Measurements from ENCODE around the gene WNT9B. TPM values are rescaled to one million over a fixed set of nuclear protein-coding genes. Genes with fewer than 3 reads are reported as not detected.

The WNT9B gene
- total and polyA plus RNA-seq, 8 donors: 0.12 to 0.32 (median 0.28) TPM; not detected in 3

DNA sequence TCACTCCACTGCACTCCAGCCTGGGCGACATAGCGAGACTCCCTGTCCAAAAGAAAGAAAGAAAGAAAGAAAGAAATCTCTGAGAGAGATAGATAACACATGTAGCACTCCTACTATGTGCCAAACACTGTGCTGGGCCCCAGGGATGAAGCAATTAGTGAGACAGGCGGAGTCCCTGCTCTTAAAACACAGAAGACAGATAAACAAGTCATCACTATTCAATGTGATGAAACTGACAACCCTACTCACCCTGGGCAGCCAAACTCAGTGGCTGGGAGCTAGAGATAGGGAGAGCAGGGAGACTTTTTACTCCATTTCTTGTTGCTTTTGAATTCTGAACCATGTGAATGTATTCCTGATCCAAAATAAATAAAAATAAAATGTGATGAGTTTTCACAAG lies 36.3 kb downstream of the WNT9B start:
- FAIRE-seq (no peak), ATAC-seq (no peak), DNase-seq (no peak)
- 88 to 93% methylated on average over 3 of the region's 3 CpGs for WGBS, 2 donors
- Histone ChIP-seq H3K4me1 (no peaks in the 10 kb centered on the region), H3K9me3 (no peaks in the 10 kb centered on the region), H3K36me3 (no peaks in the 10 kb centered on the region), H3K27me3 (no peaks in the 10 kb centered on the region), H3K4me3 (no peak overlapping the region), H3K27ac (no peak overlapping the region)
- intact Hi-C loops (cut with DNase I): no loop called here
- TF ChIP-seq, protein P1, sequence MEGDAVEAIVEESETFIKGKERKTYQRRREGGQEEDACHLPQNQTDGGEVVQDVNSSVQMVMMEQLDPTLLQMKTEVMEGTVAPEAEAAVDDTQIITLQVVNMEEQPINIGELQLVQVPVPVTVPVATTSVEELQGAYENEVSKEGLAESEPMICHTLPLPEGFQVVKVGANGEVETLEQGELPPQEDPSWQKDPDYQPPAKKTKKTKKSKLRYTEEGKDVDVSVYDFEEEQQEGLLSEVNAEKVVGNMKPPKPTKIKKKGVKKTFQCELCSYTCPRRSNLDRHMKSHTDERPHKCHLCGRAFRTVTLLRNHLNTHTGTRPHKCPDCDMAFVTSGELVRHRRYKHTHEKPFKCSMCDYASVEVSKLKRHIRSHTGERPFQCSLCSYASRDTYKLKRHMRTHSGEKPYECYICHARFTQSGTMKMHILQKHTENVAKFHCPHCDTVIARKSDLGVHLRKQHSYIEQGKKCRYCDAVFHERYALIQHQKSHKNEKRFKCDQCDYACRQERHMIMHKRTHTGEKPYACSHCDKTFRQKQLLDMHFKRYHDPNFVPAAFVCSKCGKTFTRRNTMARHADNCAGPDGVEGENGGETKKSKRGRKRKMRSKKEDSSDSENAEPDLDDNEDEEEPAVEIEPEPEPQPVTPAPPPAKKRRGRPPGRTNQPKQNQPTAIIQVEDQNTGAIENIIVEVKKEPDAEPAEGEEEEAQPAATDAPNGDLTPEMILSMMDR (IDR thresholded peaks at IDR 0.05): no peak

DNA sequence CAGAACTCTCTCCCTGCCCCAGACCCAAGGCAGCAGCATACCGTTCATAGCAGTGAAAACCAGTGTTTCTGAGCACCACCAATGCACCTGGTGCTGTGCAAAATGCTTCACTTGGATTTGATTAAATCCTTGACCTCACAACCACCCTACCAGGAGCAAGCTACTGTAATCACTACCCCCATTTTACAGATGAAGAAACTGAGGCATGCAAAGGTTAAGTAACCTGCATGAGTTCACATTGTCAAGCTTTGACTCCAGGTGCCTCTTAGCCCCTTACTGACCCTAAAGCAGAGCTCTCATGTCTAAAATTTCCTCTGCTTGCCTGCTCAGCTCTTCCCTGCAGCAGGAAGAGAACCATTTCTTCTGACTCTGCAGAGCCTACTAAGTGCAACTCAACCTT lies 37.3 kb downstream of the WNT9B start:
- ATAC-seq (no peak), DNase-seq (no peak), FAIRE-seq (no peak)
- Histone ChIP-seq H3K4me1 (no peaks in the 10 kb centered on the region), H3K4me3 (no peak overlapping the region), H3K36me3 (no peaks in the 10 kb centered on the region), H3K27me3 (no peaks in the 10 kb centered on the region), H3K27ac (no peak overlapping the region), H3K9me3 (no peaks in the 10 kb centered on the region)
- TF ChIP-seq, protein P1 (IDR thresholded peaks at IDR 0.05): no peak
- 78 to 80% methylated on average over 1 of the region's 1 CpG for WGBS, 2 donors
- intact Hi-C loops (cut with DNase I): no loop called here

DNA sequence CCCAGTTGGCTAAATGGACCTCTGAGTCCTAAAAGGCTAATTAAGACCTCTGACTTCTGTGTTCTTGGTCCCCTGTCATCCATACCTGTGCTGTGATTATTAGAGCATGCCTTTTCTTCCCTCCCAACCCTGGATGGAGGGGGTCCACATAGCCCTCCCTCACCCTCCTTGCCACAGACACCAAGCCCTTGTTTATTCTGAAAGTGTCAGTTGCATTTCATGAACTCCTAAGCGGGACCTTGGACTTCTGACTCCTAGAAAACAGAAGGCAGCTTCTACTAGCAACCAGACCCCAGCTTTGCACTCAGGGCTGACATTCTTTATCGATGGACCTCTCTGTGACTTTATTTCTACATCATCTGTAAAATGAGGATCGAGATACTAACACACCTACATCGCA lies 38.1 kb downstream of the WNT9B start:
- 70 to 81% methylated on average over 4 of the region's 4 CpGs for whole genome bisulfite sequencing, 2 donors
- no peaks in the 10 kb centered on the region for H3K27me3 ChIP-seq

DNA sequence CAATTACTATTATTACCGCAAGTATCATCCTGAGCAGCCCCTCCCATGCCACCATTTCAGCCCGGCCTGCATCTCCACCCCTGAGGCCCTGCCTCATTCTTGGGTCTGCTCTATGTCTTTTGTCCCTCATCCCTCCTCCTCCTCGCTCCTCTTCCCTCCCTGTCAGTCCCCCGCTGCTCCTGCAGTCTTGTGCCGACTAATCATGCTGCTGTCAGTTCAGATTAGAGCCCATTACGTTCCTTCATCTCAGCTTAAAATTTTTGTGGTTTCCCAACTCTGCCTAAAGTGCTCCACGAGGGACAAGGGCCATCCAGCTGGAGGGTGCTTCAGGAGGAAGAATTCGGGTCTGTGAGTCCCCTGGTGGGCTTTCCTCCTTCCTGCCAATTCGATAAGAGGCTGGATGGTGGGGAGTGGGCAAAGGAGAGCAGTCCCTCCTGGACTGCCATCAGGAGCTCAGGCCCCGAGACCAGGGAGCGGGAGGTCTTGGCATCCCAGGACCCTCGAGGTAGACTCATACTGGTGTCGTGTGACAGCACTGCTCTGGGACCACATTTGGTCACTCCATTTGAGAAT lies 38.7 kb downstream of the WNT9B start:
- WGBS, 2 donors: 60 to 64% methylated on average over 13 of the region's 13 CpGs
- no peak for ATAC-seq
- no peaks in the 10 kb centered on the region for H3K27me3 ChIP-seq
- intact Hi-C loops (cut with DNase I): no loop called here
- no peaks in the 10 kb centered on the region for H3K36me3 ChIP-seq
- no peak overlapping the region for H3K27ac ChIP-seq
- H3K9me3 ChIP-seq: no peaks in the 10 kb centered on the region
- DNase-seq: no peak
- no peak for FAIRE-seq
- H3K4me3 ChIP-seq: no peak overlapping the region
- no peaks in the 10 kb centered on the region for H3K4me1 ChIP-seq
- TF ChIP-seq, protein P1 (IDR thresholded peaks at IDR 0.05): no peak

More for the DNA sequence above, 38.1 kb downstream of the WNT9B start:
- FAIRE-seq: no peak
- intact Hi-C loops (cut with DNase I): no loop called here
- H3K27ac ChIP-seq: no peak overlapping the region
- ATAC-seq: no peak
- TF ChIP-seq, protein P1 (IDR thresholded peaks at IDR 0.05): no peak
- no peaks in the 10 kb centered on the region for H3K9me3 ChIP-seq
- no peaks in the 10 kb centered on the region for H3K4me1 ChIP-seq
- H3K4me3 ChIP-seq: no peak overlapping the region
- no peak for DNase-seq
- no peaks in the 10 kb centered on the region for H3K36me3 ChIP-seq

DNA sequence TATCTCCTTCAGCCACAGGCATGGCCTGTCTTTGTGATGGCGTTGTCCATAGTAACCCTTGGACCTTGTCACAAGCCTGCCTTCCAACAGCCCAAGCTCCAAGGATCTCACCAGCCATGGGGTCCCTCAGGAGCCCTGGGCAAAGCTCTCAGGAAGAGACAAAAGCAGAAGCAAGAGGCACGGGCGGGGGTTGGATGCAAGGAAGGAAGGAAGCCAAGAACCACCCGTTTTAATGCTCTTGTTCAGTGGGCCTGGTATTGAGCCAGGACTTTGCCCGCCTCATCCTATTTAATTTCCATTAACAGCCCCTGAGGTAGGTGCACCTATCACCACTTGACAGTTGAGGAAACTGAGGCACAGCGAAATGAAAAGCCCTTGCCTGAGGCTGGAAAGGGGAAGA lies 39.3 kb downstream of the WNT9B start:
- FAIRE-seq (no peak), DNase-seq (no peak), ATAC-seq (no peak)
- H3K4me1 ChIP-seq: no peaks in the 10 kb centered on the region
- H3K27me3 ChIP-seq: no peaks in the 10 kb centered on the region
- no peaks in the 10 kb centered on the region for H3K36me3 ChIP-seq
- TF ChIP-seq, protein P1 (IDR thresholded peaks at IDR 0.05): no peak
- no peak overlapping the region for H3K4me3 ChIP-seq
- intact Hi-C loops (cut with DNase I): no loop called here
- no peaks in the 10 kb centered on the region for H3K9me3 ChIP-seq
- WGBS, 2 donors: 67% methylated on average over 6 of the region's 6 CpGs
- H3K27ac ChIP-seq: no peak overlapping the region
